ENCODE data around the gene ELP2.
A peak's percentile ranks its signal among the peaks of the same experiment; 100 is the strongest.
"Not testable (repeated sequence)": the region's sequence is repeated elsewhere in the genome, so short reads cannot be mapped to it uniquely, and the experiment has no call there.

Gene ELP2

DNA sequence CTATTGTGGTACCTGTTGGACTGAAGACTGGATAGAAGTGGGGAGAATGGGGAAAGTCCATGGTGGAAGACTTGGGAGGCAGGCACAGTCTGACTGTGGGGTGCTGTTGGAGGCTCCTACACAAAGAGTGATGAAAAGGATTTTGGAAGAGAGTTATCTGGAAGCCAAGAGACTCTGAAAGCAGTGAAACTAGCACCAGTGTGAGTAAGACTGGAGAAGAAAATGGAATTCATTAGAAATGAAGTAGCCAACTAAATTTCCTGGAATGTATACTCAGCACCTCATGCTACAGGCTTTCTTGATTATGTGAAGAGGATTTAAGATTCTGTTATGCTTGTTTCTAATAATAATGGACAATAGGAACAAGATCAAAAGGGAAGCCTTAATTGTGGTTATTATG, 27.7 kb downstream of the ELP2 start:
- DNase-seq (ENCODE audit: low read depth): peak; percentile 34

DNA sequence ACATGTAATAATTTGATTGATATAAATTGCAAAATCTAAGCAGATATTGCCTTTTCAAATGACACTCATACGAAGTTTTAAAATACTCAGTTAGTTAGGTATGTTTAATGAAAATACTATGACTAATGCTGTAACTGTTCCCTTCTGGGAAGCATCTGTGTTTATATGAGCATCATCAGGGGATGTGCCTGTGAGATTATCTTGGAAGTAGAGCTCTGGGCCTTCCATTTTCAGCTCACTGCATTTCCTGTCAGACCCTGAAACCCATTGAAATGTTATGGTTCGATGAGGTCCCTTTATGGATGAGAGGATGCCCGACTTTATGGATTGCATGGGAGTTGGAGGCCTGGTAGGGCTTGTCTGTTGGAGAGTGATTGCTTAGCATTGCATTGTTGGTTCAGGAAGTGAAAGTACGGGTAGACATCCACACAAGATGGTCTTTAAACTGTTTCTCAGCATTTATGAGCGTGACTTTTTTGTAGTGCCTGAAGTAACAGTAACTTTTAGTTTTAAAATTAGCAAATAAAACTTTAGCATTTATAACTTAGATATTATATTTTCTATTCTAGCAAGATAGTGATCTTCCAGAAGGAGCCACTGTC, 28.7 kb downstream of the ELP2 start:
- peak; percentile 87 for DNase-seq (ENCODE audit: low read depth)

DNA sequence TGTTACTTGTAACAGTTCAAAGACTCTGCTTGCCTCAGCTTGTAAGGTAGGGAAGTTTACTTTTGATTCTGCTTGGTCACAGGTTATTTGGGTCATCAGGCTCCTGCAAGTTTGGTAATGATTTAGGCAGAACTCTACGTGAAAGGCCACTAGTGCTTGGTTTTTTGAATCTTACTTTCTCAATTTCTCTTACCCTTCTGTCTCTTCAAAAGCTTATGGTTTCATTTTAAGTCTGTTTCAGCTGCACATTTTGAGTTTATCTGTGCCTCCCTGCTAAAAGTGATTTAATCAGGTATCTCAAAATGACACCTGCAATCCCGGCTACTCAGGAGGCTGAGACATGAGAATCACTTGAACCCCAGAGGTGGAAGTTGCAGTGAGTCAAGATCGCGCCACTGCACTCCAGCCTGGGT, 31.3 kb downstream of the ELP2 start:
- DNase-seq (ENCODE audit: low read depth): no peak

DNA sequence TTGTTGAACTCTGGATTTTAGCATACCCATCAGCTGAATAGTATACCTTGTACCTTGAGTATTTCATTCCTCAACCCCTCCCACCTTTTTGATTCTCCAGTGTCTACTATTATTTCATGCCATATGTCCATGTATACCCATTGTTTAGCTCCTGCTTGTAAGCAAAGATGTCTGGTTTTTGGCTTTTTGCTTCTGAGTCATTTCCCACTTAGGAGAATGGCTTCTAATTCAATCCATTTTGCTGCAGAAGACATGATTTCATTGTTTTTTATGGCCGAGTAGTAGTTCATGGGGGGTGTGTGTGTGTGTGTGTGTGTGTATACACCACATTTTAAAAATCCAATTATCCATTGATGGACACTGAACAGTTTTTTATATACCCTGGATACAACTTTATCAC, 33.3 kb downstream of the ELP2 start:
- no peak for DNase-seq (ENCODE audit: low read depth)

DNA sequence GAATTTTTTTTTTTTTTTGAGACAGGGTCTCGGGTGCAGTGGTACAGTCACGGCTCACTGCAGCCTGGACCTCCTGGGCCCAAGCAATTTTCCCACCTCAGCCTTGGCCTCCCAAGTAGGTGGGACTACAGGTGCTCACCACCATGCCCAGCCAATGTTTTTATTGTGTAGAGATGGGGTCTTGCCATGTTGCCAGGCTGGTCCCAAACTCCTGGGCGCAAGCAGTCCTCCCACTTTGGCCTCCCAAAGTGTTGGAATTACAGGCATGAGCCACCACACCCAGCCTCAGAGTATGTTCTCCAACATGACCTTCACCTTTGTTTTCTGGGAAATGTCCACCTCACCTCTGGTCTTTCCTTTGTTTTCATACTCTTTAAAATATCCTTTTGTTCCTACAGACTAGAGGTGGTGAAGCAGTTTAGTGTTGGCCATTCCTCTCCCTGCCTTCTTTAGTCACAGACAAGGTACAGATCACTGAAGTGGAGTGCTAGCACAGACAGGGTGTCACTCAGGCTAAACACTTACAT, 38.1 kb downstream of the ELP2 start:
- DNase-seq (ENCODE audit: low read depth): no peak

DNA sequence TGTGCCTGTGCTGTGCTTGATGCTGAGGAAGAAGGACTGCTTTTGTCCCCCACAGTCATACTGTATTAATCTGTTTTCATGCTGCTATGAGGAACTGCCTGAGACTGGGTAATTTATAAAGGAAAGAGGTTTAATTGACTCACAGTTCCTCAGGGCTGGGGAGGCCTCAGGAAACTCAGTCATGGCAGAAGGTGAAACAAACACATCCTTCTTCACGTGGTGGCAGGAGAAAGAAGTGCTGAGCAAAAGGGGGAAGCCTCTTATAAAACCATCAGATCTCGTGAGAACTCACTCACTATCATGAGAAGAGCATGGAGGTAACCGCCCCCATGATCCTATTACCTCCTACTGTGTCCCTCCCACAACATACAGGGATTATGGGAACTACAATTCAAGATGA, 38.6 kb downstream of the ELP2 start:
- DNase-seq (ENCODE audit: low read depth): not testable (repeated sequence)

DNA sequence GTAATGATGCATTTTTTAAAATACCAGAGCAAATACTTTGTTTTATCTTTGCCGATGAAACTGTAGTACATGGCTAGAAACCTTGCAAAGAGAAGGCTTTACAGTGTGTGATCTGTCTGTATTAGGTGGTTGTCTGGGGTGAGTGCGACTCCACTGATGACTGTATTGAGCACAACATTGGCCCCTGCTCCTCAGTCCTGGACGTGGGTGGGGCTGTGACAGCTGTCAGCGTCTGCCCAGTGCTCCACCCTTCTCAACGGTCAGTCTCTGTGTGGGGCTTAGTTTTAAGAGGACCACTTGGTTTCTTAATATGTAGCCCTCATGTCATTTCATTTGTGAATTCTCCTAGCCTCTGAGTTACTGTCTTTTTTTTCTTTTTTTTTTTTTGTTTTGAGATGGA, 40.2 kb downstream of the ELP2 start:
- DNase-seq (ENCODE audit: low read depth): no peak

DNA sequence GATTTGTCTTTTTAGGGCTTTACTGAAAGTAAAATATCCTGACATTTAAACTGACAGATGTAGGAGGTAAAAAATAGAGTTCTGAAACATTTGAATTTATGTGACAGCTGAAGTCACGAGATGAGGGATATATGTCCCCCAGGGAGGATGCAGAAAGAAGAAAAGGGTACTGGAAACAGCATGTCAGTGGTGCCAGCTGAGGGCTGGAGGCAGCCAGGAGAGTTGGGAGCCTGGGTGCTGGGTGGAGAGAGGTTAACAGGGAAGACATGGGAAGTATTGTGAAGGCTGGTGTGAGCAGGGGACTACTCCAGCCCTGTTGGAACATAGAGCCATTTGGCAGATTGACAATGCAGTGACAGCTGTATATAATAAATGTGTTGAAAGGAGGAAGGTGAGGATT, 45.8 kb downstream of the ELP2 start:
- no peak for DNase-seq (ENCODE audit: low read depth)

DNA sequence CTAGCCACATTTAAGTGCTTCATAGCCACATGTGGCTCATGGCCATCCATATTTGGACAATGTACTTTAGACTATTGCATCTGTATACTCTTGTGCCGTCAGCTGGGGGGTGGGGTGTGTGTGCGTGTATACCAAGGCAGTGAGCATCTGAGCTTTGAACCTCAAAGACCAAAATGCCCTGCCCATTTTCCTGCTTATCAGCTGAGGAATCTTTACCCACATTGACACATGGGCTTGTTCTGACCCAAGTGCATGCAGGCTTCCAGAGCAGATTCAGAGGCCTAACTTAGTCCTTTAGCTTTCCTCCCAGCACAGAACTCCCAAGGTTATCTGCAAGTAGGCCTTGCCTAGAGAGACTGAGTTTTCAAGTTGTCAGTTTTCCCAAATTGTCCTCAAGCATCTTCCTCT, 46.5 kb downstream of the ELP2 start:
- DNase-seq (ENCODE audit: low read depth): peak; percentile 13

DNA sequence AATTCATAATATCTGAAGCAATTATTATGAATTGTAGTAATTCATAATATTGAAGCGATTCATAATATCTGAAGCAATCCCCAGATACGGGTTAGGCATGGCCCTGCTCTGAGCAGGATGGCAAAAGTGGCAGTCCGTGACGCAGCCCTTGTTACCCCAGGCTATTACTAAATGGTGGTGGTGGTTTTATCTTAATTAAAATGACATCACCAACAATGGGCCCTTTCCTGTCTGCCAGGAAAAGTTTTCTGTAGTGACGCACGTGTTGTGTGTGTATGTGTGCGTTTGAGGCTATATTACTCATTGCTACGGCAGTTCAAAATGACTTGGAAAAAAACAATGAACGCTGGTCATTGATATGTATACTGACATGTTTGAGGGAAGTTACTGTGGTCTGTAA, 47.0 kb downstream of the ELP2 start:
- DNase-seq (ENCODE audit: low read depth): peak; percentile 68

DNA sequence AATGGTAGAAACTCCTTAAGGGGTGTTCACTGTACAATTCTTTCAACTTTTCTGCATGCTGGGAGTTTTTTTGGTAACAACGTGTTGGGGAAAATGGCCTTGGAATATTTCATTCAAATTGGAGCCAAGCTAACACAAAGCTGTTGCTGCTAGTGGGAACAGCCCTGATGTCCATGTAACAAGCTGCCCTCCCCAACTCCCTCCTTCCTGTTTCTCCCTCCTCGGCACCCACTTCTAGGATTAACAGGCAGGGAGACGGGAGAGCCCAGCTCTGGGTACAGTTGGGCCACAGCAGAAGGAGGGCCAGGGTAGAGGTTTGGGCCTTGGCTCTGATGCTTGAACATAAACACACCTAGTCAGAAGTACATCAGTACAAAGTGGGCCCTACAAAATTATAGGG, 48.2 kb downstream of the ELP2 start:
- DNase-seq (ENCODE audit: low read depth): no peak

DNA sequence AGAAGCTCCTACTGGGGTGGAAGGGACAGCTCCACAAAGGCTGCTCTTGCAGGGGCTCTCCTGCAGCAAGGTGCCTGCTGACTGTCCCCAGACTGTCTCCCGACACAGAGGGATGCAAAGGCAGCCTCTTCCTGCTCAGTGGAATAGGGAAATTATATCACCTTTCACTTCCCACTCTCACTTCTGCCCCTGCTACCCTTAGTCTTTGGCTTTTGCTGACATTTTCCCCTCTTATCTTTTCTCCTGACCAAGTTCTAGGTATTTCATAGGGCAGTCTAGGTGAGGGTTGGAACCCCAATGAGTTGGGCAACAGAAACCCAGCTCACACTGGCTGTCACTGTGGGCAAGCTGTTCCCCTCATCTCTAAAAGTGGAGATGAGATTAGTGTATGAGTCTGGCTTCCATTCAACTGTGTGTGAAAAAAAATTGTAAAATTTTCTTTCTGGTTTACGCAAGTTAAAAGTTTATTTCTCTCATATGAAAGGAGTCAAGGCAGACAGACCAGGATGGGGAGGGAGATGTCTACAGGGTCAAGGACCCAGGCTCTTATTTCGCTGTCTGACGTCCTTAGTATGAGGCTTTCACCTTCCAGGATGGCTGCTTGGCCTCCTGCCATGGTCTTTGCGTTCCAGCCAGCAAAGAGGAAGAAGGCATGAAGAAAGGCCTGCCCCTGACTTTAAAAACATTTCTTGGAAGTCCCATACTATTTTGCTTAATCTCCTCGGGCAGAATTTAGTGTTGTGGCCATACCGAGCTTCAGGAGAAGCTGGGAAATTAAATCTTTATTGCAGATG, 50.1 kb downstream of the ELP2 start:
- DNase-seq (ENCODE audit: low read depth): no peak

DNA sequence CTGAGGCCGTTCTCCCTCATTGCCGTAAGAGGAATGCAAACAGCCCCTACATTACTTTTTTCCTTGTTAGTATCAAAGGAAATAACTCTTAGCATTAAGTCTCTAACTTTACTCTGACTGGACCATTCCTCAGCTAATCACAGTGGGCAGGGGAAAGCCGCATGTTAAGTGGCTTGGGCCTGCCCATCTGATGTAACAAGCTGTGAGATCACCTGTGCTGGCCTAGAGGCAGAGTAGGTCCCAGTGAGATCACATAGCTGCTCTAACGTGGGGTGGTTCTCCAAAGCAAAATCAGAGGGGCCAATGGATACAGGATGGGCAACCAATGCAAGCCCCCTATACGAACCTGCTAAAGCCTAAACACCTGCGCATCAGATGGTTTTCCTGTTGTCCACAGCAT, 51.7 kb downstream of the ELP2 start:
- no peak for DNase-seq (ENCODE audit: low read depth)

DNA sequence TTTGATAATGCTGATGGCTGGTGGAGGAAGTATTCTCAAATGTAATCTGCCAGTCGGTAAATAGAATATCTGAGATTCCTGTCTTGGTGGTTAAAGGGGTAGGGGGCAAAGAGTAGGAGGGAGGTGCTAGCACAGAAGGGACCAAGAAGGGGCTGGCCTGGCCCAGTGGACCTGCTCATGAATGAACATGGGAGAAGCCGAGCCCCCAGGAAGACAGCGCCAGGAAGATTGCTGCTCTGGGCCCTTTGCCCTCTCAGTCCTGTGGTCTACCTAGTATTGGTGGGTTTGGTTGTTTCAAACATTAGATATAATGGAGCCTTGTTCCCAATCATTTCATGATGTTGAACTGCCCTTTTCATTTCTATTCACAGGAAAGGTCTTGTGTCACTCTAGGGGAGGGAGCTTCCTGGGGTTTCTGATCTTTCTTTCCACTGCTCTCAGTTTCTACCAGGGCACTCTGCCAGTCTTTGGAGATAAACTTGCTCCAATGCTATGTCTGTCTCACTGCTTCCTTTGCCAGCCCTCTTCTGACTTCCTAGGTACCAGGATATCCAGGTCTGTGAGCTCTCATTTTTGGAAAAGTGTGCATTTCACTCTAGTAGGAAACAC, 52.3 kb downstream of the ELP2 start:
- DNase-seq (ENCODE audit: low read depth): no peak

DNA sequence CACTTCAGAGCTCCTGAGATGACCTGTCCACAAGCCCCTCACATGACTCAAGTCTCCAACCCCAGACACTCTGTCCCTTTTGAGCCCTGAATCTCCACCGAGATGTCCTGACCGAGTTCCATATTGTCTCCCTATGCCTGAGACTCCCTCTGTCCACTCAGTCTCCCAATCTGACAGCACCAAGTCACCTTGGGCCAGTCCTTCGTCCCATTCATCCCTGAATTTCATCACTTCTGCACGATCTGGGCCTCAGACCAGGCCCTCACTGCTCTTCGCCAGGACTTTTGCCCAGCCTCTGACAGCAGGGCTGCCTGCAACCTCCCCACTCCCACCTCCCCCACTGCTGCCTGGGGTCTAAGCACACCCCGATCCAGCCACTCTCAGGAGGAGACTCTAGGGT, 53.3 kb downstream of the ELP2 start:
- DNase-seq (ENCODE audit: low read depth): no peak

DNA sequence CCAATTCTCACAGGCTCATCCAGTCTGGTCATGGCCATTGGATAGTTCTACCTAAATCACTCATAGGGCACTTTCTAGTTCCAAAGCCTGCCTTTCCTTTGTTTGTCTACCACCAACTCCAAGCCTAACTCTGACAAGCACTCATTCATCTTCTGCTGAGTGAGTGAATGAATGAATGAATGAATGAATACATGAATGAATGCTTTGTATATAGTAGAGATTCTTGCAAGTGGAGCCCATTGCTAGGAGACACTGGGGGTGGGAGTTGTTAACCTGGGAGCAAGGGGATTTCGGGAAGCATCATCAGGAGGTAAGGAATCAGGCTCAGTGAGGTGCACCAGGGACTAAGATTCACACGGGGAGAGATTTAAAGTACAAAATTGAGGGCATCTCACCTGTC, 54.3 kb downstream of the ELP2 start:
- no peak for DNase-seq (ENCODE audit: low read depth)

DNA sequence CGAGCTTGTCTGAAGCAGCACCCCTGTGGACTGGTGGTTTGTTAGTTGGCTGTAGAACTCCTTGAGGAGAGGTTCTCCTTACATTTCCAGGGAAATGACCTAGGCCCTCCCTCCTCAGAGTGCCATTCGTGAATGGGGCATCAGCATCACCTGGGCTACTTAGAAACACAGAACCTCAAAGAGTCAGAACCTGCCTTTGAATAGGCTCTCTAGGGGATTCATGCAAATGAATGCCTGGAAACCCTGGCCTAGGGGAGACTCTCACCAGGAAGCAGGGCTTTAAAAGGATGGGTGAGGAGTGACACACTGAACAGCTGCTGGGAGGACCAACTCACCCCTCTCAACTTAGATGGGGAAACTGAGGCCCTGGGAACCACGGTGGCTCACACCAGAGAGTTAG, 55.5 kb downstream of the ELP2 start:
- no peak for DNase-seq (ENCODE audit: low read depth)

DNA sequence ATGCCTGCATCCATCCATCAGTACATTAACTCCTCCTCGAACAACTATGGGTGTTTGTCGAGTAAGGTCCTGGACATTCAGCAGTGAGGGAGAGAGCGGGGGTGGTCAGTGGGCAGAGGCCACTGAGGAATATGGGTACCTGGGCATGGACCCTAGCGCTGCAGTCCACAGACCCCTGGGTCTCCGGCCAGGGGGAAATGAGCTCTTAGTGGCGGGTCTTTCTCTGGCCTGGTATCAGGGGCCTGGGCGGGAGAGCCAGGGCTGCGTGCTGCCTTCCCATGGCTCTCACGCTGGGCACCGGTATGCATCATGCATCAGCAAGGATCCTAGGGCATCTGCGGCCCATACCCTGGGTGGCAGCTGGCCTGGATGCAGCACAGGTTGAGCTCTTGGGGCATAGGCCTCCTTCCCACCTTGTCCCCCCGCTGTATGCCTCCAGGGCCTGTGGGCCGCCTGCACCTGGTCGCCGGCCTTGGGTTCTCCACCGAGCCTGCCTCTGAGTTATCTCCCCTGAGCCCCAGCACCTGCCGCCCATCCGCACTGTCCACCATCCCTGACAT, 56.3 kb downstream of the ELP2 start:
- no peak for DNase-seq (ENCODE audit: low read depth)

DNA sequence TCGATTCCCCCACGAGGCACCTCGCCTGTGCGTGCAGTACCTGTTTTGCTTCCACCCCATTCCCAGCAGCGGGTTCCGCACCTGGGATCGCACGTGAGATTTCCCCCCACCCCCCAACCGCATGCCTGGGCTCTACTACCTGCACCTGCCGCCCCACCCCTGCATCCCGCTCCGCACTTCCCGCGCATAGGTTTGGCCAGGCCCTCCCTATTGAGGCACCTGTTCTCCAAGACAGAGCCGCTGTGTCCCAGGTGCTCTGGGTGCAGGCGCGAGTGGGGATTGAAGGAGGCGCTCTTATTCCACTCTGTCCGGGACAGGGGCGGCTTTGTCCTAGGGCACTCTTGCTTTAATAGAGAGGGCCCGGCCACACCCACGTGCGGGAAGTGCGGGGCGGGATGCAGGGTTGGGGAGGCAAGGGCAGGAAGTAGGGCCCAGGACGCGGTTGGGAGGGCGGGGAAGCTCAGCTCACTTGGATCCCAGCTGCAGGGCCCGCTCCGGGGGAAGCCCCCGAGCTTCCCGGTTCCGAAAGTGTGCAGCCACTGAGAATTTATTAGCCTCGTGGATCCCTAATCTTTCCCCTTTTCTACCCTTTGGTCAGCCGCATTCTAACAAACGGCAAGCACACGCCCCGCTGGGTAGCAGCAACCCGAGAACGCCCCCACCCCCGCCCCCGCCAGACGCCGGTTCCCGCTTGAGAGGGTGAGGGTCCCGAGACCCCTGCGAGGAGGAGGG, 56.9 kb downstream of the ELP2 start:
- DNase-seq (ENCODE audit: low read depth): peak; percentile 56

DNA sequence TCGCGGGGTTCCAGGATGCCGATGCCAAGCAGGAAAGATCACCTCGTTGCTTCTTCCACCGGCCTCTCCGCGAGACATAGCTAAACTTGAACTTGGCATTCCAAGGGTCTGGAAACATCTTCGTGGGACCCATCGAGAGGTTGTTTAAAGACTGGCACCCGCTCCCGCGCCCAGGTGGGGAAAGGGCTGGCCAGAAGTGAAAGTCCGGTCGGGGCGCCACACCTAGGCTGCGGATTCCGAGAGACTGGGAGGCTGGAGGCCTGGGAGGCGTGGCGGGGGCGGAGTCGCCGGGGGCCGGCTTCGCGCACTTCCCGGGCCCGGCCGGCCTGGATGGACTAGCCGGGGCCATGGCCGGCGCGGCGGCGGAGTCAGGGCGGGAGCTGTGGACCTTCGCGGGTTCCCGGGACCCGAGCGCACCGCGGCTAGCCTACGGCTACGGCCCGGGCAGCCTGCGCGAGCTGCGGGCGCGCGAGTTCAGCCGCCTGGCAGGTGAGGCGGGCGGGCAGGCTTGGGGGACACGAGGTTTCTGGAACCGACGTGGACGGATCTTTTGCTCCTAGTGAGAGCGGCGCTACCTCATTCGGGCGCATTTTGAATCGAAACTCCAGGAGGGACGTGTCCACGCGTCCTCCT, 57.6 kb downstream of the ELP2 start, which contains the start of gene MOCOS:
Gene MOCOS, plus strand, starts transcription at position 305 of the 633 bp plus-strand sequence. Its CDS starts 43 bp downstream, at position 348.
- peak; percentile 74 for DNase-seq (ENCODE audit: low read depth)

Measured in ELR (cell line).